Upper lobe of right lung (tissue), 1 donor: ENCODE results near the gene ZFR. TPM values are rescaled to one million over a fixed set of nuclear protein-coding genes. Genes with fewer than 3 reads are reported as not detected.
"Not testable (repeated sequence)": the region's sequence is repeated elsewhere in the genome, so short reads cannot be mapped to it uniquely, and the experiment has no call there.

Source experiments
- ATAC-seq: fragments of 200-7000 bp; cut with Tn5 transposase; one replicate; pipeline ENCODE4 v1.9.1; 2020; ENCODE audit warnings: mild to moderate bottlenecking, moderate library complexity
- DNase-seq: peaks from one replicate; pipeline ENCODE4 v3.0.0-alpha.2; 2020
- H3K27ac ChIP-seq: fragments of 200-600 bp; one replicate; pipeline ENCODE4 v1.8.0; 2022
- H3K27me3 ChIP-seq: fragments of 200-600 bp; one replicate; pipeline ENCODE4 v1.8.0; 2022; ENCODE audit warnings: mild to moderate bottlenecking
- H3K36me3 ChIP-seq: fragments of 200-600 bp; one replicate; pipeline ENCODE4 v1.8.0; 2022
- H3K4me1 ChIP-seq: fragments of 200-600 bp; one replicate; pipeline ENCODE4 v1.8.0; 2022
- H3K4me3 ChIP-seq: fragments of 200-600 bp; one replicate; pipeline ENCODE4 v1.8.0; 2022; ENCODE audit warnings: mild to moderate bottlenecking
- H3K9me3 ChIP-seq: fragments of 200-600 bp; one replicate; pipeline ENCODE4 v1.8.0; 2022
- intact Hi-C: fragments of 100-400 bp; cut with DNase I; formaldehyde crosslinking; loops from one replicate; pipeline ENCODE4 v1.11.0; 2022
- total RNA-seq: library from RNA; stranded (reverse); fragmentation: NEBNext Ultra II Directional; extraction: Animal tissue kit (Norgen Biotek cat#: 25700); gene quantifications from one replicate; pipeline ENCODE4 v1.2.1, GENCODE V29; 2021
- TF ChIP-seq, protein P1 (sequence below): fragments of 200-600 bp; IDR thresholded peaks from one replicate; pipeline ENCODE4 v1.8.0; 2022; ENCODE audit warnings: antibody characterized with exemption
- donor health status: DM: no; HTN: yes; CAD: no; lungs with severe emphysema.

The ZFR gene
- total RNA-seq, 1 donor from 2014 or later, result 60.4 TPM

DNA sequence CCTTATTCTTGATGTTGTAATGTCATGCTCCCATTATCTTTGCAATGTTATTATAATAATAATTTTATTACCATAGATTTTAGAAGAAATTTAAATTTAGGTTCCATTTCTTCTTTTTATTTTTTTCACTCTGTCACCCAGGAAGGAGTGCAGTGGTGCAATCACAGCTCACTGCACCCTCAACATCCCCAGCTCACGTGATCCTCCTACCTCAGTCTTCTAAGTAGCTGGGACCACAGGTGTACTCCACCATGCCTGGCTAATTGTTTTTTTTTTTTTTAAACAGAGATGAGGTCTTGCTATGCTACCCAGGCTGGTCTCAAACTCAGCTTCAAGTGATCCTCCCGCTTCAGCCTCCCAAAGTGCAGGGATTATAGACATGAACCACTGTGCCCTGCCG is 11.9 kb downstream of the ZFR start:
- Histone ChIP-seq H3K9me3 (no peaks in the 10 kb centered on the region), H3K4me3 (no peak overlapping the region), H3K27ac (no peak overlapping the region), H3K4me1 (peaks cover 9% of the 10 kb centered on the region), H3K27me3 (no peaks in the 10 kb centered on the region), H3K36me3 (peaks cover 4% of the 10 kb centered on the region)
- ATAC-seq (no peak), DNase-seq (no peak)
- intact Hi-C loops, result no loop called here
- TF ChIP-seq, protein P1, sequence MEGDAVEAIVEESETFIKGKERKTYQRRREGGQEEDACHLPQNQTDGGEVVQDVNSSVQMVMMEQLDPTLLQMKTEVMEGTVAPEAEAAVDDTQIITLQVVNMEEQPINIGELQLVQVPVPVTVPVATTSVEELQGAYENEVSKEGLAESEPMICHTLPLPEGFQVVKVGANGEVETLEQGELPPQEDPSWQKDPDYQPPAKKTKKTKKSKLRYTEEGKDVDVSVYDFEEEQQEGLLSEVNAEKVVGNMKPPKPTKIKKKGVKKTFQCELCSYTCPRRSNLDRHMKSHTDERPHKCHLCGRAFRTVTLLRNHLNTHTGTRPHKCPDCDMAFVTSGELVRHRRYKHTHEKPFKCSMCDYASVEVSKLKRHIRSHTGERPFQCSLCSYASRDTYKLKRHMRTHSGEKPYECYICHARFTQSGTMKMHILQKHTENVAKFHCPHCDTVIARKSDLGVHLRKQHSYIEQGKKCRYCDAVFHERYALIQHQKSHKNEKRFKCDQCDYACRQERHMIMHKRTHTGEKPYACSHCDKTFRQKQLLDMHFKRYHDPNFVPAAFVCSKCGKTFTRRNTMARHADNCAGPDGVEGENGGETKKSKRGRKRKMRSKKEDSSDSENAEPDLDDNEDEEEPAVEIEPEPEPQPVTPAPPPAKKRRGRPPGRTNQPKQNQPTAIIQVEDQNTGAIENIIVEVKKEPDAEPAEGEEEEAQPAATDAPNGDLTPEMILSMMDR, result no peak

GRCh38 chr5:32430825-32431224 is 13.7 kb downstream of the ZFR start:
- H3K4me3 ChIP-seq, H3K4me1 ChIP-seq, H3K27ac ChIP-seq, H3K27me3 ChIP-seq, ATAC-seq, H3K36me3 ChIP-seq, intact Hi-C loops, DNase-seq, H3K9me3 ChIP-seq: not testable (repeated sequence)

- no peak for DNase-seq
Measured at GRCh38 chr5:32428426-32428825, 16.1 kb downstream of the ZFR start.

DNA sequence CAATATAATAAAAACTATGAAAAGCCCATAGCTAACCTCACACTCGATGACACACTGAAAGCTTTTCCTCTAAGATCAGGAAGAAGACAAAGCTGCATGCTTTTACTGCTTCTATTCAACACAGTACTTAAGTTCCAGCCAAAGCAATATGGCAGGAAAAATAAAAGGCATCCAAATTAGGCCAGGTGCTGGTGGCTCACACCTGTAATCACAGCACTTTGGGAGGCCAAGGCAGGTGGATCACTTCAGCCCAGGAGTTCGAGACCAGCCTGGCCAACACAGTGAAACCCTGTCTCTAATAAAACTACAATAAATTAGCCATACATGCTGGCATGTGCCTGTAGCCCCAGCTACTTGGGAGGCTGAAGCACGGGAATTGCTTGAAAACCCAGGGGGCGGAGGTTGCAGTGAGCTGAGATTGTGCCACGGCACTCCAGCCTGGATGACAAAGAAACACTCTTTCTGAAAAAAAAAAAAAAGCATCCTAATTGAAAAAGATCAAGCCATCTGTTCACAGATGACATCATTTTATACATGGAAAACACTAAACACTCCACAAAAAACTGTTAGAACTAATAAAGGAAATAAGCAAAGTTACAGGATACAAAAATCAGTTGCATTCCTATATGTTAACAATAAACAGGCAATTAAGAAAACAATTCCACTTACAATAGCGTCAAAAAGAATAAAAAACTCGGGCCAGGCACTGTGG is 17.9 kb downstream of the ZFR start:
- Histone ChIP-seq H3K36me3 (peaks cover 4% of the 10 kb centered on the region), H3K4me1 (peaks cover 4% of the 10 kb centered on the region), H3K4me3 (no peak overlapping the region), H3K27me3 (no peaks in the 10 kb centered on the region), H3K27ac (no peak overlapping the region), H3K9me3 (peaks cover 5% of the 10 kb centered on the region)
- TF ChIP-seq, protein P1, result no peak
- ATAC-seq (no peak), DNase-seq (no peak)
- intact Hi-C loops, result no loop called here

More at GRCh38 chr5:32428426-32428825, 16.1 kb downstream of the ZFR start:
- ATAC-seq, result peak; percentile 50
- intact Hi-C loops, result no loop called here
- H3K36me3 ChIP-seq, result peaks cover 4% of the 10 kb centered on the region
- H3K4me1 ChIP-seq, result no peaks in the 10 kb centered on the region
- H3K27me3 ChIP-seq, result no peaks in the 10 kb centered on the region
- TF ChIP-seq, protein P1, result no peak
- no peak overlapping the region for H3K27ac ChIP-seq
- H3K4me3 ChIP-seq, result no peak overlapping the region
- peaks cover 5% of the 10 kb centered on the region for H3K9me3 ChIP-seq

DNA sequence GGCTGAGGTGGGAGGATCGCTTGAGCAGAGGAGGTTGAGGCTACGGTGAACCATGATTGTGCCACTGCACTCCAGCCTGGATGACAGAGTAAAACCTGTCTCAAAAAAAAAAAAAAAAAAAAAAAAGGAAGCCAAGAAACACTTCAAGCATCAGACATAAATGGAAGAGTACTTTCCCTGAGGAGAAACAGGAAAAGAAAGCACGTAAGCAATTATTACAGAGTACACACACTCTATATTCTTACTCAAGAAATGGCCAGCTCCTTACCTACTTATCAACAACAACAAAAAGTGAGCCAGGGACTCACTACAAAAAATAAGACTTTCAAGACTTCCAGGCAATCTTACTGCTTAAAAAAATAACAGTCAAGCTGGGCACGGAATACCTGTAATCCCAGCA is 21.8 kb downstream of the ZFR start:
- intact Hi-C loops, result no loop called here
- ATAC-seq, result no peak

GRCh38 chr5:32421075-32421474 is 23.5 kb downstream of the ZFR start:
- Histone ChIP-seq H3K27ac (no peak overlapping the region), H3K27me3 (no peaks in the 10 kb centered on the region), H3K36me3 (peaks cover 33% of the 10 kb centered on the region), H3K4me3 (no peak overlapping the region), H3K9me3 (no peaks in the 10 kb centered on the region), H3K4me1 (peaks cover 17% of the 10 kb centered on the region)
- intact Hi-C loops, result no loop called here
- DNase-seq (no peak), ATAC-seq (no peak)
- TF ChIP-seq, protein P1, result no peak

More for the DNA sequence above, 21.8 kb downstream of the ZFR start:
- no peak for DNase-seq
- Histone ChIP-seq H3K27ac (no peak overlapping the region), H3K4me1 (peaks cover 17% of the 10 kb centered on the region), H3K27me3 (no peaks in the 10 kb centered on the region), H3K9me3 (peaks cover 5% of the 10 kb centered on the region), H3K36me3 (peaks cover 22% of the 10 kb centered on the region), H3K4me3 (no peak overlapping the region)
- TF ChIP-seq, protein P1, result no peak
